RWPE1 (cell line): ENCODE results near the gene NUPR2.
"Not testable (repeated sequence)": the region's sequence is repeated elsewhere in the genome, so short reads cannot be mapped to it uniquely, and the experiment has no call there.

Experiments
- CTCF ChIA-PET: fragments of 350-600 bp; sonication (Branson Sonifier 250); formaldehyde crosslinking; extraction: SDS; loops from one replicate; lab custom pipeline; 2021; lab: Yijun Ruan, JAX
- POLR2A ChIA-PET: fragments of 400-600 bp; formaldehyde crosslinking; extraction: SDS; loops from one replicate; lab custom pipeline; 2020; ENCODE audit warnings: antibody characterized with exemption; ENCODE audit not compliant: low non-redundant PET; lab: Yijun Ruan, JAX
- DNase-seq: peaks from one replicate; pipeline ENCODE4 v3.0.0; 2012; ENCODE audit warnings: low spot score
- H3K27ac ChIP-seq: fragments of 450-650 bp; 2 replicates; pipeline ENCODE4 v1.5.1; 2017
- TF ChIP-seq, protein P1 (sequence below): fragments of 450-650 bp; conservative IDR thresholded peaks from 2 replicates; pipeline ENCODE4 v1.5.1; 2017; ENCODE audit warnings: low read depth, mild to moderate bottlenecking

NUPR2 gene

DNA sequence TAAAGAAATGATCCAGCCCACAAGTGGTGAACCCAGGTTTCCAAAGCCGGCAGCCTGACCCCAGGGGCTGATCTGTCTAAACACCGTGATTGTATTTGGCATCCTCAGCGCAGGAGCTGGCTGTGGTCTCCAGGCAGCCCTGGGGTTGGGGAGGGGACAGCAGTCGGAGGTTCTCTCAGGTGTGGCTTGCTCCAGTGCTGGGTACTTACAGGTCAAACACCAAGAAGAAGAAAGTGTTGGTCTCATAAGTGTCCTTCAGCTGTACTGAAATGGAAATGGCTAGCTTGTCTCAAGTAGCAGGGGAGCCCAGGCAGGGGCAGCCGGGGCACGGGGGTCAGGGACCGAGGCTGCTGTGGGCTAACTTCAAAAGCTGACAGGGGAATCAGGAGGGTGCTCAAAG is 29.5 kb downstream of the NUPR2 start:
- TF ChIP-seq, protein P1, sequence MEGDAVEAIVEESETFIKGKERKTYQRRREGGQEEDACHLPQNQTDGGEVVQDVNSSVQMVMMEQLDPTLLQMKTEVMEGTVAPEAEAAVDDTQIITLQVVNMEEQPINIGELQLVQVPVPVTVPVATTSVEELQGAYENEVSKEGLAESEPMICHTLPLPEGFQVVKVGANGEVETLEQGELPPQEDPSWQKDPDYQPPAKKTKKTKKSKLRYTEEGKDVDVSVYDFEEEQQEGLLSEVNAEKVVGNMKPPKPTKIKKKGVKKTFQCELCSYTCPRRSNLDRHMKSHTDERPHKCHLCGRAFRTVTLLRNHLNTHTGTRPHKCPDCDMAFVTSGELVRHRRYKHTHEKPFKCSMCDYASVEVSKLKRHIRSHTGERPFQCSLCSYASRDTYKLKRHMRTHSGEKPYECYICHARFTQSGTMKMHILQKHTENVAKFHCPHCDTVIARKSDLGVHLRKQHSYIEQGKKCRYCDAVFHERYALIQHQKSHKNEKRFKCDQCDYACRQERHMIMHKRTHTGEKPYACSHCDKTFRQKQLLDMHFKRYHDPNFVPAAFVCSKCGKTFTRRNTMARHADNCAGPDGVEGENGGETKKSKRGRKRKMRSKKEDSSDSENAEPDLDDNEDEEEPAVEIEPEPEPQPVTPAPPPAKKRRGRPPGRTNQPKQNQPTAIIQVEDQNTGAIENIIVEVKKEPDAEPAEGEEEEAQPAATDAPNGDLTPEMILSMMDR: no peak
- no peak overlapping the region for H3K27ac ChIP-seq
- no peak for DNase-seq
- ChIA-PET POLR2A (no interaction called here), CTCF (no interaction called here)

- TF ChIP-seq, protein P1: no peak
- H3K27ac ChIP-seq: peak overlapping the region; percentile 32
- ChIA-PET CTCF (interaction anchor here (0.6 to 1.4 kb wide), 3 partner anchors 10 to 16 kb away, joined by 3 to 8 read pairs (median 3); partner anchors contain the start of gene PHKG1), POLR2A (no interaction called here)
- DNase-seq: no peak
Observed at GRCh38 chr7:56083150-56083785, 32.9 kb downstream of the NUPR2 start.

DNA sequence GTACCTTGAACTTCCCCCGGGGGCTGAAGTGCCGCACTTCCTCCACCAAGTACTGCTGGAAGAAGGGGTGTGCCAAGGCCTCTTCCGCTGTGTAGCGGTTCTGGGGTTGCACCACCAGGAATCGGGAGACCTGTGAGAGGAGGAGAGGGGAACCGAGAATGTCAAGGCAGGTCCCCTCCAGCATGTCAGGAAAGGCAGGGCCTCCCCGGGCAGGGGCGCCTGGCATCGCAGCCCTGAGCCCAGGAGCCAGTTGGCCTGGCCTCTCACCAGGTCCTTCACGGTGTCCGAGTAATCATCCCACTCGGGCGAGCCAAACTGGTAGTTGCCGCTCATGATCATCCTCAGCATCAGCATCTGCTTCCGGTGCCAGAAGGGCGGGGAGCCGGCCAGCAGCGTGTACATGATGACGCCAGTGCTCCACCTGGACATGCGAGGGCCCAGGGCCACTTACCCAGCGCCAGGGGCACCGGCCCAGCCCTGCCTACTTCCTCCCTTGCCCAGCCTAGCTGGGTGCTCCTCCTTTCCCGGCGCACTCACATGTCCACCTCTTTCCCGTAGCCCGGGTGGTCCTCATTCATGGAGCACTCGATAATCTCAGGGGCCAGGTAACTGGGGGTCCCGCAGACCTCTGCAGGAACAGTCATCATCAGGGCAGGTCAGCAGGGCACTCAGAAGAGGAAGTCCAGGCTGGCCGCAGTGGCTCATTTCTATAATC is 34.4 kb downstream of the NUPR2 start:
- DNase-seq: no peak
- ChIA-PET CTCF (no interaction called here), POLR2A (no interaction called here)
- H3K27ac ChIP-seq: 0 out of 2 replicates have a peak overlapping the region, but pooled peaks have one; percentile 1
- TF ChIP-seq, protein P1: no peak

- DNase-seq, H3K27ac ChIP-seq, CTCF ChIA-PET, POLR2A ChIA-PET: not testable (repeated sequence)
Observed at GRCh38 chr7:56080726-56081435, 35.3 kb downstream of the NUPR2 start.

DNA sequence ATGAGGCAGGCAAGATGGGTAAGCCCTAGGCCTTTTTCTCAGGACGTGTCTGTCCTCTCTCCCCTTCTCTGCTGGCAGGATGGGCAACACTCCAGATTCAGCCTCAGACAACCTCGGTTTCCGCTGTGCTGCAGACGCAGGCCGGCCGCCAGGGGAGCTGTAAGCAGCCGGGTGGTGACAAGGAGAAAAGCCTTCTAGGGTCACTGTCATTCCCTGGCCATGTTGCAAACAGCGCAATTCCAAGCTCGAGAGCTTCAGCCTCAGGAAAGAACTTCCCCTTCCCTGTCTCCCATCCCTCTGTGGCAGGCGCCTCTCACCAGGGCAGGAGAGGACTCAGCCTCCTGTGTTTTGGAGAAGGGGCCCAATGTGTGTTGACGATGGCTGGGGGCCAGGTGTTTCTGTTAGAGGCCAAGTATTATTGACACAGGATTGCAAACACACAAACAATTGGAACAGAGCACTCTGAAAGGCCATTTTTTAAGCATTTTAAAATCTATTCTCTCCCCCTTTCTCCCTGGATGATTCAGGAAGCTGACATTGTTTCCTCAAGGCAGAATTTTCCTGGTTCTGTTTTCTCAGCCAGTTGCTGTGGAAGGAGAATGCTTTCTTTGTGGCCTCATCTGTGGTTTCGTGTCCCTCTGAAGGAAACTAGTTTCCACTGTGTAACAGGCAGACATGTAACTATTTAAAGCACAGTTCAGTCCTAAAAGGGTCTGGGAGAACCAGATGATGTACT is 36.6 kb downstream of the NUPR2 start:
- ChIA-PET POLR2A (interaction anchor here (0.6 kb wide), 1 partner anchor 122 kb away, joined by 3 read pairs; no protein-coding TSS in a partner anchor), CTCF (no interaction called here)
- peak overlapping the region; percentile 61 for H3K27ac ChIP-seq
- TF ChIP-seq, protein P1: no peak; the same call in 1 of the 2 replicates
- no peak for DNase-seq

DNA sequence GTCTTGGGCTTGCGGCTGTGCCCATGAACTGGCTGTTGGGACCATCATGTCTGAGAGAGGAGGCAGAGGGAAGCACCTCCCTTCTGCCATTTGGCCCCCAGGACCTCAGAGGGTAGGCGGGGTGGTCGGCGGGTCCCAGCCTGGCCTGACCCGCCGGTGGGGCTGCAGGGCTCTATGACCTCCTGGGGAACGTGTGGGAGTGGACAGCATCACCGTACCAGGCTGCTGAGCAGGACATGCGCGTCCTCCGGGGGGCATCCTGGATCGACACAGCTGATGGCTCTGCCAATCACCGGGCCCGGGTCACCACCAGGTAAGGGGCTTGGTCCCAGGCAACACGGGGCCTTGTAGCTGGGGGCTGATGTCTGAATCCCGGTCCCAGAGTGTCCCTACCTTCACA is 38.0 kb downstream of the NUPR2 start:
- TF ChIP-seq, protein P1: no peak
- no peak for DNase-seq
- CTCF ChIA-PET: no interaction called here
- POLR2A ChIA-PET: no interaction called here
- no peak overlapping the region for H3K27ac ChIP-seq
